Measurements from ENCODE around the gene GRIA3.

The GRIA3 gene

DNA sequence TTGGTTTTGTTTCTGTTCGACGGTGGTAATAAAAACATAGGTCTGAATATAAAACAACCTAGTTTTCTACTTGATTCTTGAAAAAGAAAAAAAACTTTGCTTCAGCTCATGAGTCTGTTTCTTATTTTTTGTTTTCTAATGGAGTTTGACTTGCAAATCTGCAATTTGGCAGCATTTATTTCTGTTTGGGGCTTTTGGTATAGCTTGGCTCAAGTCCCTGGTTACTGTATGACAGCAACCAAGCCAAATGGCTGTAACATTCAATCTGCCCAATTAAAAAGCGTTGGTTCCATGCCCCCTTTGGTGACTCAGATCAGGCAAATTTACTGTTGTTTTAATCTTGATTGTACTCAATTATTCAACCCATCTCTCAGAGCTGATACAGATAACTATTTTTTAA, 263.4 kb downstream of the GRIA3 start:
- TF ChIP-seq ZFX (IDR thresholded peaks at IDR 0.05; ENCODE audit: borderline replicate concordance), result no peak
- TF ChIP-seq, protein P1, sequence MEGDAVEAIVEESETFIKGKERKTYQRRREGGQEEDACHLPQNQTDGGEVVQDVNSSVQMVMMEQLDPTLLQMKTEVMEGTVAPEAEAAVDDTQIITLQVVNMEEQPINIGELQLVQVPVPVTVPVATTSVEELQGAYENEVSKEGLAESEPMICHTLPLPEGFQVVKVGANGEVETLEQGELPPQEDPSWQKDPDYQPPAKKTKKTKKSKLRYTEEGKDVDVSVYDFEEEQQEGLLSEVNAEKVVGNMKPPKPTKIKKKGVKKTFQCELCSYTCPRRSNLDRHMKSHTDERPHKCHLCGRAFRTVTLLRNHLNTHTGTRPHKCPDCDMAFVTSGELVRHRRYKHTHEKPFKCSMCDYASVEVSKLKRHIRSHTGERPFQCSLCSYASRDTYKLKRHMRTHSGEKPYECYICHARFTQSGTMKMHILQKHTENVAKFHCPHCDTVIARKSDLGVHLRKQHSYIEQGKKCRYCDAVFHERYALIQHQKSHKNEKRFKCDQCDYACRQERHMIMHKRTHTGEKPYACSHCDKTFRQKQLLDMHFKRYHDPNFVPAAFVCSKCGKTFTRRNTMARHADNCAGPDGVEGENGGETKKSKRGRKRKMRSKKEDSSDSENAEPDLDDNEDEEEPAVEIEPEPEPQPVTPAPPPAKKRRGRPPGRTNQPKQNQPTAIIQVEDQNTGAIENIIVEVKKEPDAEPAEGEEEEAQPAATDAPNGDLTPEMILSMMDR (IDR thresholded peaks at IDR 0.05), result no peak

DNA sequence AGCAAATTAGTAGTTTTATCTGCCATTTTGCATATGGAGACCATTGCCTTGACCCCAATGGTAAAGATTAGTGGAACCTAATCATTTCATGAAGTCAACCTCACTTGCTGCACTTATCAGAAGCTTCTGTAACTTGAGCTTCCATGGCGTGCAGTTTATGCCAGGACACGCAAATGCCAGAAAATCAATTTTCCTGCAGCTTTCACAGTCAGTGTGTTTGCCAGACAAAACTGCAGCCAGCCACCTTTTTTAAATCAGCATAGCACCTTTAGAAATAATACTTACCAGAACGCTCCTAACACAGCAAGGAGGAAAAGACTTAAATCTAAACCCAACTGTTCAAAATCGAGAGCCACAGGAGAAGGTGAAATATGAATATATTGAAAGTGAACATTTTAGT, 265.3 kb downstream of the GRIA3 start:
- H3K27ac ChIP-seq, result no peak overlapping the region
- no peak for TF ChIP-seq ZFX (IDR thresholded peaks at IDR 0.05; ENCODE audit: borderline replicate concordance)
- TF ChIP-seq, protein P1 (IDR thresholded peaks at IDR 0.05), result no peak

More for the DNA sequence above, 263.4 kb downstream of the GRIA3 start:
- H3K27ac ChIP-seq, result no peak overlapping the region

DNA sequence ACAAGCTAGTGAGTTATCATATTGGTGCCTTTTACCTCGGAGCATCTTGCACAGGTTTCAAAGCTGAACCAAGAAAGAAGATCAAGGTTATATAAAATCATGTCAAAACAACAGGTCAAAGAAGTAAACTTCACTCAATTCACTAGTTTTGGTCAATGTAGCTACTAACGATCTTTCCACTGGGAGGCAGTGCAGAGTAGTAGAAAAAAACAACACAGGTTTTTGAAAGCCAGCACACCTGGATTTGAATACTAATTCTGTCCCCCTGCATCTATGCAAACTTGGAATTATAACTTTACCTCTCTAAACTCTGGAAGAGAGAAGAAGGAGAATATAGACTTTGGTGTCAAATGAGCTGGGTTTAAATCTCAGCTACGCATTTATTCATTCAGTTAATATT, 266.1 kb downstream of the GRIA3 start:
- H3K27ac ChIP-seq, result no peak overlapping the region
- TF ChIP-seq, protein P1 (IDR thresholded peaks at IDR 0.05), result peak; percentile 58
- no peak for TF ChIP-seq ZFX (IDR thresholded peaks at IDR 0.05; ENCODE audit: borderline replicate concordance)

DNA sequence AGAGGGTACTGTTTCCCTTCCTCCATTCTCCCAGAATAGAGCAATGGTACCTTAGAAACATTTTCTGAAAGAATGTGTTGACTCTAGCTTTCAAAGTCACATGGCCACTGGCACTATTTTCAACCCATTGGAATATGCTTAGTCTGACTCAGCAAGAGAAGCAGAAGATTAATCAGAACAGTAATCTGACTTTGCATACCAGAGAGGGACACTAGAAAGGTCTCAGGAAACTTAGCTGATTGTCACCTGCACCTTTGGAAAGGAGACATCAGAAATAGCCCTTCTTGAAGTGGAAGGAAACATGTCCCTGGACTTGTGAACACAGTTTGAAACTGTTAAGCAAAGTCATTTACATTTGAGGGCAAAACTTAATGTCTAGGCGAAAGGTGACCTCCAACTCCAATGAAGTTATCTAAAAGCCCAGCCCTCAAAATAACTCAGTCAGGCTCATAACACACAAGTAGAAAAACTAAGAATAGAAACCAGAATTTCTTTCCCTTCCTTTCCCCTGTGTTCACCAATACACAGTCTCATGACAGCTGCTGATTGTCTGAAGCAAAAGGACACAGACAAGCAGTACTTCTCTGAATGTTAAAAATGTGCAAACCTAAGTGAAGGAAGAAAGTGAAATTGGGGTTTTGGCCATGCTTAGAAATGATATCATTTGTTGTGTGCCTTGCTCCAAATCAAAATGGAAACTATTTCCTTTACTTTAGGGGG, 270.8 kb downstream of the GRIA3 start:
- H3K27ac ChIP-seq, result no peak overlapping the region
- no peak for TF ChIP-seq ZFX (IDR thresholded peaks at IDR 0.05; ENCODE audit: borderline replicate concordance)

DNA sequence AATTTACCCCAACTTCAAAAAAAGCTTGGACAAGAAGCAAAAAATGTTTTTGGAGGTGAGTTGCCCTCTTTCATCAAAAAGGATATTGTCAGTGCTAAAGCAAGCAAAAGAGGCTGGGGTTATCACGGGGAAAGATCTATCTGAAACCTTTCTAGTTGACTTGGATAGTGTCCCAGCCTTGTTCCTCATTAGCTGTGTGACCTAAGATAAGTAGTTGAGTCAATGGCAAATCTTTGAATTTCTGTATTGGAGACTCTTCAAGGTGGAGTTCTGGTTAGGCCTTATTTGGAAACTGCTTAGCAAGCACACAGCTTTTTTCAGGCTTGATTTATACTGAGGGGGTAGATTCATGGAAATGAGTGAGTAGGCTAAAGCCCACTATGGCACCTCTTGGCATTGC, 271.6 kb downstream of the GRIA3 start:
- no peak for TF ChIP-seq ZFX (IDR thresholded peaks at IDR 0.05; ENCODE audit: borderline replicate concordance)
- TF ChIP-seq, protein P1 (IDR thresholded peaks at IDR 0.05), result no peak
- no peak overlapping the region for H3K27ac ChIP-seq

DNA sequence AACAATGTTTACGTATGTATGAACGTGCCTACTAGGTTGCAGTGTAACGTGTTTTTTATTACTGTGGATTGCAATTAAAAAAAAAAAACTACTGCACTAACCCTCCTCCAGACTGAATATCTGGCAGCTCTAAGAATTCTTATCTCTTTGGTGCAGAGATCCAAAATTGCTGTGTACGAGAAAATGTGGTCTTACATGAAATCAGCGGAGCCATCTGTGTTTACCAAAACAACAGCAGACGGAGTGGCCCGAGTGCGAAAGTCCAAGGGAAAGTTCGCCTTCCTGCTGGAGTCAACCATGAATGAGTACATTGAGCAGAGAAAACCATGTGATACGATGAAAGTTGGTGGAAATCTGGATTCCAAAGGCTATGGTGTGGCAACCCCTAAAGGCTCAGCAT, 280.6 kb downstream of the GRIA3 start:
- TF ChIP-seq, protein P1 (IDR thresholded peaks at IDR 0.05), result no peak
- no peak for TF ChIP-seq ZFX (IDR thresholded peaks at IDR 0.05; ENCODE audit: borderline replicate concordance)
- H3K27ac ChIP-seq, result no peak overlapping the region

DNA sequence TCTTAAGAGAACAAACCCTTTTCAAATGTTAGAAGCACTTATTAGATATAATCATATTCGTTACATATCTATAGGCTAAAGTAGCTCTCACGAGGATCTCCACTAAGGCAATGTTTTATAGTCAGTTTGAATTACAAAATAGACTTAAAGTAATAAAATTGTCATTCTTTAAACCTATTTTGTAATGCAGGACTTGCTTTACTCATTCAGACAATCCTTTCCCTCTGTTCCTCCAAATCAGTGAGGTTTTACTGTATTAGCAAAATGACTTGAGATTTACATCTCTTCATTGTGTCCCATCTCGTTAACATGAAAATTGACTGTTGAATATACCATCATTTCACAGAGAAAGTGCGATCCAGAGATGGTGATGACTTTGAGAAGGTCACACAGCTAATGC, 284.4 kb downstream of the GRIA3 start:
- no peak overlapping the region for H3K27ac ChIP-seq
- TF ChIP-seq, protein P1 (IDR thresholded peaks at IDR 0.05), result no peak
- no peak for TF ChIP-seq ZFX (IDR thresholded peaks at IDR 0.05; ENCODE audit: borderline replicate concordance)
